Loucy (cell line): ENCODE measurements around the gene TARBP1.
A peak's percentile ranks its signal among the peaks of the same experiment; 100 is the strongest.

Source experiments
- H2AFZ ChIP-seq: fragments of 200-600 bp; sonication (generic); 2 replicates; pipeline ENCODE4 v1.6.0; 2016; ENCODE audit warnings: antibody characterized with exemption, mild to moderate bottlenecking, low read length, moderate library complexity
- H3F3A ChIP-seq: fragments of 200-600 bp; 2 replicates; pipeline ENCODE4 v1.6.0; 2016; ENCODE audit warnings: antibody characterized with exemption, low read depth, mild to moderate bottlenecking
- H3K27me3 ChIP-seq: fragments of 200-600 bp; sonication (generic); 2 replicates; pipeline ENCODE4 v1.6.1; 2014; ENCODE audit warnings: low read length, mild to moderate bottlenecking; ENCODE audit not compliant: insufficient read depth, poor library complexity, severe bottlenecking
- H3K36me3 ChIP-seq: fragments of 200-600 bp; sonication (generic); 2 replicates; pipeline ENCODE4 v1.6.1; 2016; ENCODE audit warnings: low read length; ENCODE audit not compliant: insufficient read depth
- H3K4me1 ChIP-seq: fragments of 200-600 bp; sonication (generic); 2 replicates; pipeline ENCODE4 v1.5.1; 2014; ENCODE audit warnings: low read length, mild to moderate bottlenecking; ENCODE audit not compliant: insufficient read depth, poor library complexity, severe bottlenecking
- H3K4me2 ChIP-seq: fragments of 200-600 bp; sonication (generic); 2 replicates; pipeline ENCODE4 v1.6.0; 2014; ENCODE audit warnings: antibody characterized with exemption, low read length, low read depth, mild to moderate bottlenecking; ENCODE audit not compliant: poor library complexity, severe bottlenecking
- H3K4me3 ChIP-seq: fragments of 200-600 bp; sonication (generic); 2 replicates; pipeline ENCODE4 v1.5.1; 2014; ENCODE audit warnings: low read length, mild to moderate bottlenecking, mixed read lengths; ENCODE audit not compliant: poor library complexity, severe bottlenecking
- H3K79me2 ChIP-seq: fragments of 200-600 bp; sonication (generic); 2 replicates; pipeline ENCODE4 v1.6.1; 2014; ENCODE audit warnings: low read length; ENCODE audit not compliant: insufficient read depth
- H3K9ac ChIP-seq: fragments of 200-600 bp; sonication (generic); 2 replicates; pipeline ENCODE4 v1.6.0; 2014; ENCODE audit warnings: mild to moderate bottlenecking, low read depth, low read length, moderate library complexity; ENCODE audit not compliant: poor library complexity, severe bottlenecking
- H3K9me2 ChIP-seq: fragments of 200-600 bp; sonication (generic); replicated peaks from 2 replicates; pipeline ENCODE4 v1.6.1; 2016; ENCODE audit warnings: low read depth, low read length, mixed read lengths
- H3K9me3 ChIP-seq: fragments of 200-600 bp; sonication (generic); 2 replicates; pipeline ENCODE4 v1.6.1; 2014; ENCODE audit warnings: mild to moderate bottlenecking, antibody characterized with exemption, low read length, low read depth; ENCODE audit not compliant: insufficient read depth
- H4K20me1 ChIP-seq: fragments of 200-600 bp; sonication (generic); 2 replicates; pipeline ENCODE4 v1.6.0; 2014; ENCODE audit warnings: antibody characterized with exemption, low read length, mild to moderate bottlenecking; ENCODE audit not compliant: insufficient read depth, poor library complexity, severe bottlenecking
- CTCF ChIP-seq: fragments of 200-600 bp; sonication (generic); conservative IDR thresholded peaks from 2 replicates; pipeline ENCODE4 v1.5.1; 2014; ENCODE audit warnings: mild to moderate bottlenecking, antibody characterized with exemption, low read length
- EZH2phosphoT487 ChIP-seq: fragments of 200-600 bp; IDR thresholded peaks from 2 replicates; pipeline ENCODE4 v1.6.1; 2018; ENCODE audit warnings: antibody characterized with exemption, mild to moderate bottlenecking, moderate library complexity, borderline replicate concordance

The TARBP1 gene

GRCh38 chr1:234396092-234396491, 82.9 kb downstream of the TARBP1 start:
- H3K79me2 ChIP-seq: no peaks in the 10 kb centered on the region
- H3K27me3 ChIP-seq: no peaks in the 10 kb centered on the region
- no peaks in the 10 kb centered on the region for H3K9me2 ChIP-seq
- no peak overlapping the region for H3K4me3 ChIP-seq
- TF ChIP-seq EZH2phosphoT487 (no peak), CTCF (no peak)
- no peaks in the 10 kb centered on the region for H3K9me3 ChIP-seq
- H3K36me3 ChIP-seq: peaks cover 48% of the 10 kb centered on the region; the same call in 1 of the 2 replicates
- H3F3A ChIP-seq: 0 out of 2 replicates have a peak, but pooled peaks cover 4% of the 10 kb centered on the region
- H3K4me1 ChIP-seq: no peaks in the 10 kb centered on the region
- H3K9ac ChIP-seq: no peak overlapping the region
- no peaks in the 10 kb centered on the region for H4K20me1 ChIP-seq
- no peak overlapping the region for H3K4me2 ChIP-seq
- H2AFZ ChIP-seq: no peak overlapping the region

GRCh38 chr1:234395297-234395696, 83.7 kb downstream of the TARBP1 start:
- Histone ChIP-seq H3K4me1 (no peaks in the 10 kb centered on the region), H3K79me2 (no peaks in the 10 kb centered on the region), H3K36me3 (peaks cover 46% of the 10 kb centered on the region; the same call in 1 of the 2 replicates), H3K9ac (no peak overlapping the region), H3K27me3 (no peaks in the 10 kb centered on the region), H4K20me1 (no peaks in the 10 kb centered on the region), H3K9me2 (no peaks in the 10 kb centered on the region), H3K4me2 (no peak overlapping the region), H2AFZ (no peak overlapping the region), H3F3A (0 out of 2 replicates have a peak, but pooled peaks cover 4% of the 10 kb centered on the region), H3K9me3 (no peaks in the 10 kb centered on the region), H3K4me3 (no peak overlapping the region)
- TF ChIP-seq CTCF: no peak

DNA sequence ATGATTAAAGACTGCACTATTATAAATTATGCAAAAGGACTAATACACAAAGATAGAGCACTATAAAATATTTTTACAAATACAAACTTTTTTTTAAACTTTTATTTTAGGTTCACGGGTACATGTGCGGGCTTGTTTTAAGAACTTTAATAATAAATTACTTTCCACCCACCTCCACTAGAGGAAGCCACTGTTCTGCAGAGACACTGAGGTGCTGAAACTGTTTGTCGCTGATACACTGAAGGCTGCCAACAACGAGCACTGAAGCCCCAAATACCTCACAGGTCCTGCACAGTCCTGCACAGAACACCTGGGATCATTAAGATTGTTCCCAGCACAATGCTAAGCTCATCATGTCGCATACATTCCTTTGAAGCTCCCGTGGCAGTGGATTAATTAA, 85.8 kb downstream of the TARBP1 start:
- H2AFZ ChIP-seq: no peak overlapping the region
- no peaks in the 10 kb centered on the region for H4K20me1 ChIP-seq
- H3K9me2 ChIP-seq: no peaks in the 10 kb centered on the region
- H3F3A ChIP-seq: no peaks in the 10 kb centered on the region
- H3K4me2 ChIP-seq: no peak overlapping the region
- no peaks in the 10 kb centered on the region for H3K27me3 ChIP-seq
- H3K4me3 ChIP-seq: no peak overlapping the region
- H3K9ac ChIP-seq: no peak overlapping the region
- no peaks in the 10 kb centered on the region for H3K79me2 ChIP-seq
- H3K9me3 ChIP-seq: no peaks in the 10 kb centered on the region
- no peaks in the 10 kb centered on the region for H3K4me1 ChIP-seq
- peaks cover 41% of the 10 kb centered on the region; the same call in 1 of the 2 replicates for H3K36me3 ChIP-seq
- TF ChIP-seq CTCF: 0 out of 2 replicates have a peak, but pooled peaks have one; percentile 17
- TF ChIP-seq EZH2phosphoT487: no peak
